Lower leg skin (tissue), 4 donors: Measurements from ENCODE around the gene BTNL2. TPM values are rescaled to one million over a fixed set of nuclear protein-coding genes. Genes with fewer than 3 reads are reported as not detected.
"Not testable (repeated sequence)": the region's sequence is repeated elsewhere in the genome, so short reads cannot be mapped to it uniquely, and the experiment has no call there.

Experiments
- DNase-seq, 2 donors: peaks; one replicate each; pipeline ENCODE4 v3.0.0-alpha.2; 2019; ENCODE audit warnings: low spot score in 2 of 2
- H3K4me3 ChIP-seq: fragments of 200-600 bp; sonication (generic); 2 replicates; pipeline ENCODE4 v1.5.1; 2017; ENCODE audit warnings: mild to moderate bottlenecking, low read depth; ENCODE audit not compliant: poor library complexity, severe bottlenecking
- POLR2A ChIP-seq, 2 donors: fragments of 450-650 bp; IDR thresholded peaks; one replicate each; pipeline ENCODE4 v1.6.1; 2016 to 2017; ENCODE audit warnings: antibody characterized with exemption in 2 of 2, mild to moderate bottlenecking in 1 of 2, moderate library complexity in 1 of 2
- WGBS, 2 donors: methylation state at CpG; one replicate each; pipeline ENCODE4 v1.1.5; 2018; 5-methylcytosine and 5-hydroxymethylcytosine counted together
- intact Hi-C: fragments of 100-400 bp; cut with DNase I; formaldehyde crosslinking; loops from one replicate; pipeline ENCODE4 v1.15.0; 2023; ENCODE audit warnings: low total_unique reads
- total RNA-seq, 4 donors: library from RNA; depleted of rRNA; stranded (reverse); fragments of >200 nt; gene quantifications; one replicate each; pipeline ENCODE4 v1.1.0, GENCODE V29; 2016
- TF ChIP-seq, protein P1 (sequence below), 3 donors: fragments of 450-650 bp; IDR thresholded peaks; one replicate each; pipeline ENCODE4 v1.5.1; 2016; ENCODE audit warnings: antibody characterized with exemption in 3 of 3, mild to moderate bottlenecking in 3 of 3, moderate library complexity in 2 of 3

BTNL2 gene
- total RNA-seq, 4 donors from 2014 or later, result not detected

DNA sequence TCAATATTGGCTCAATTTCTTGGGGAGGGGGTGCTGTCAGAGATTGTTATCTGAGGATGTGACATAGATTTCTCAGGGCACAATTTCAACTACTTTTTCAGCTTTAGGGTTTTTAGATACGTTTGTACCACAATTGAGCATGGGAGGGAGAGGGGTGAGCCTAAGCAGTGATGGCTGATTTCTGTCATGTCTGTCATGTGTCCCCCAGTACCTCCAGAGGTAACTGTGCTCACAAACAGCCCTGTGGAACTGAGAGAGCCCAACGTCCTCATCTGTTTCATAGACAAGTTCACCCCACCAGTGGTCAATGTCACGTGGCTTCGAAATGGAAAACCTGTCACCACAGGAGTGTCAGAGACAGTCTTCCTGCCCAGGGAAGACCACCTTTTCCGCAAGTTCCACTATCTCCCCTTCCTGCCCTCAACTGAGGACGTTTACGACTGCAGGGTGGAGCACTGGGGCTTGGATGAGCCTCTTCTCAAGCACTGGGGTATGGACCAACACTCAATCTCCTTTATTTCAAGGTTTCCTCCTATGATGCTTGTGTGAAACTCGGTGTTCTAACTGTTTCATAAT is 36.1 kb upstream of the BTNL2 start:
- WGBS, 2 donors, result 74 to 79% methylated on average over 8 of the region's 8 CpGs
- TF ChIP-seq, protein P1, sequence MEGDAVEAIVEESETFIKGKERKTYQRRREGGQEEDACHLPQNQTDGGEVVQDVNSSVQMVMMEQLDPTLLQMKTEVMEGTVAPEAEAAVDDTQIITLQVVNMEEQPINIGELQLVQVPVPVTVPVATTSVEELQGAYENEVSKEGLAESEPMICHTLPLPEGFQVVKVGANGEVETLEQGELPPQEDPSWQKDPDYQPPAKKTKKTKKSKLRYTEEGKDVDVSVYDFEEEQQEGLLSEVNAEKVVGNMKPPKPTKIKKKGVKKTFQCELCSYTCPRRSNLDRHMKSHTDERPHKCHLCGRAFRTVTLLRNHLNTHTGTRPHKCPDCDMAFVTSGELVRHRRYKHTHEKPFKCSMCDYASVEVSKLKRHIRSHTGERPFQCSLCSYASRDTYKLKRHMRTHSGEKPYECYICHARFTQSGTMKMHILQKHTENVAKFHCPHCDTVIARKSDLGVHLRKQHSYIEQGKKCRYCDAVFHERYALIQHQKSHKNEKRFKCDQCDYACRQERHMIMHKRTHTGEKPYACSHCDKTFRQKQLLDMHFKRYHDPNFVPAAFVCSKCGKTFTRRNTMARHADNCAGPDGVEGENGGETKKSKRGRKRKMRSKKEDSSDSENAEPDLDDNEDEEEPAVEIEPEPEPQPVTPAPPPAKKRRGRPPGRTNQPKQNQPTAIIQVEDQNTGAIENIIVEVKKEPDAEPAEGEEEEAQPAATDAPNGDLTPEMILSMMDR (IDR thresholded peaks at IDR 0.05), result no peak
- no peak for TF ChIP-seq POLR2A (IDR thresholded peaks at IDR 0.05)
- DNase-seq, result no peak
- H3K4me3 ChIP-seq, result no peak overlapping the region
- intact Hi-C loops, result no loop called here

GRCh38 chr6:32442243-32442667 is 35.3 kb upstream of the BTNL2 start:
- no peak overlapping the region for H3K4me3 ChIP-seq
- no peak for DNase-seq
- 77 to 89% methylated on average over 7 of the region's 7 CpGs for WGBS, 2 donors
- intact Hi-C loops, result no loop called here
- TF ChIP-seq, protein P1 (IDR thresholded peaks at IDR 0.05), result no peak
- TF ChIP-seq POLR2A (IDR thresholded peaks at IDR 0.05), result no peak

GRCh38 chr6:32439602-32440214 is 32.7 kb upstream of the BTNL2 start, which contains the start of gene HLA-DRA:
HLA-DRA (plus strand) TSS chr6:32439887; CDS start chr6:32439951, 64 bp downstream.
- 33 to 41% methylated on average over 9 of the region's 9 CpGs for WGBS, 2 donors
- intact Hi-C loops, result no loop called here
- peak in 1 of 2 donors; percentile 25 for DNase-seq
- TF ChIP-seq, protein P1 (IDR thresholded peaks at IDR 0.05), result no peak
- no peak within 1 kb of the TSS for H3K4me3 ChIP-seq

DNA sequence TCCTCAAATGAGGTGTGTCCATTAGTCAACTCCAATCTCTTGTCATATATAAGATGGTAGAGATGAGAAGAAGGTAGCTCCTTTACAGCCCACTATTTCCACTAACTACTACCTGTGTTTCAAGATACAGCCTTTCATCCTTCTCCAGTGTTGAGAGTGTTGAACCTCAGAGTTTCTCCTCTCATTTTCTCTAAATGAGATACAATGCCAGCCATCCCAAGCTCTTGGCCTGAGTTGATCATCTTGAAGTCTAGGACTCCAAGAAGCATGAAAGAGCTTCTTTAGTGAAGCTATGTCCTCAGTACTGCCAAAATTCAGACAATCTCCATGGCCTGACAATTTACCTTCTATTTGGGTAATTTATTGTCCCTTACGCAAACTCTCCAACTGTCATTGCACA is 32.2 kb upstream of the BTNL2 start:
- TF ChIP-seq POLR2A (IDR thresholded peaks at IDR 0.05), result no peak
- DNase-seq, result no peak
- intact Hi-C loops, result no loop called here
- WGBS, 2 donors, result 71 to 74% methylated on average over 1 of the region's 1 CpG
- H3K4me3 ChIP-seq, result no peak overlapping the region

DNA sequence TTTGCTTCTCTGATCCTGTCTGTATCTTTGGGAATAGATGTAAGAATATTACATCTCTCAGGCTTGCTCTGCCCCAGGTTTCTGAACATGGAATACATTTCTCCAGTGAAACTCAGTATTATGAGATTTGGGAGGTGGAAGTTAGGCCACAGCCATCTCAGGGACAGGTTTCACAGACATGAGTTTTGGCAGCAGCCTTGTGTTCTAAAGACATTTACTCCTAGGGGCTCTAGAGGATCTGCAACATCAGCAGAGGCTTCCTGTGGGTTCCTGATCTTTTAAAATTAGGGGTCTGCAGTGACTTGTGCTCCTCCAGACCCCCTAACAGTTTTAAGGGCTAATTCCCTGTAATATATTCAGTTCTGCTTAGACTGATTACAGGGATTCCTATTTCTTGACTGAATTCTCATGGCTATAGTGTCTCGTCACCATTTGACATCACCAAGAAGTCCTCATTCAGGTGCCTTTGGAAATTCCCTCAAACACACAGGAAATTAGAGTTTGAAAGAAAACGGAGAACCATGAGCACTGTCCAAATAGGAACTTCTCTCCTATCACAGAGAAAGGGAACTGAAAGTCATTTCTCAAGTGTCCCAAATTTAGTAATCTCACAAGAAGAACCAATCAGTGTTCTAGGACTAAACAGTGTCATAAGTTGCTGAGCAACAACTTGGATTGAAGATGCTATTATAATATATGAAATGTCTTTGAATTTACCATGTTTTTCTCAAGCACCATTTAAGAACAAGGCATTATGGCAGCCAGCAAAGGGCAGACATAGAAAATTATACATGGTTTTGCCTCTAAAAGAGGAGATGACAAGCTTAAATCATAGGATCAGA is 30.2 kb upstream of the BTNL2 start:
- intact Hi-C loops, result no loop called here
- WGBS, 2 donors, result 64 to 65% methylated on average over 2 of the region's 2 CpGs
- TF ChIP-seq POLR2A (IDR thresholded peaks at IDR 0.05), result no peak
- TF ChIP-seq, protein P1 (IDR thresholded peaks at IDR 0.05), result no peak
- DNase-seq, result no peak
- H3K4me3 ChIP-seq, result no peak overlapping the region

- WGBS, 2 donors, result 77 to 82% methylated on average over 4 of the region's 4 CpGs
- H3K4me3 ChIP-seq, result no peak overlapping the region
- intact Hi-C loops, result no loop called here
- TF ChIP-seq, protein P1 (IDR thresholded peaks at IDR 0.05), result no peak
- TF ChIP-seq POLR2A (IDR thresholded peaks at IDR 0.05), result no peak
- no peak for DNase-seq
Measured at GRCh38 chr6:32436186-32436585, 29.2 kb upstream of the BTNL2 start.

DNA sequence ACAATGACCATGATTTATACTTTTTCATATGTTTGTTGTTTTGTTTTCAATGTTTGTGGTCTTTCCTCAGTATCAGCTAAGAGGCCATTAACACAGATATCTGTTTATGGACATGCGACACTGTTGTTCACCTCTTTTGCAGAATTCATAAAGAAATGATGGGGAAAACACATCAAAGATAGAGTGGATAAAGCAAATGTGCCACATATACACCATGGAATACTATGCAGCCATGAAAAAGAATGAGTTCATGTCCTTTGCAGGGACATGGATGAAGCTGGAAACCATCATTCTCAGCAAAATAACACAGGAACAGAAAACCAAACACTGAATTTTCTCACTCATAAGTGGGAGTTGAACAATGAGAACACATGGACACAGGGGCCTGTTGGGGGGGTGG is 27.0 kb upstream of the BTNL2 start:
- H3K4me3 ChIP-seq, DNase-seq, intact Hi-C loops: not testable (repeated sequence)
- WGBS, 2 donors, result 90 to 94% methylated on average over 1 of the region's 1 CpG
